ENCODE data around the gene KCNJ18.
"Not testable (repeated sequence)": the region's sequence is repeated elsewhere in the genome, so short reads cannot be mapped to it uniquely, and the experiment has no call there.

KCNJ18 gene

GRCh38 chr17:21691883-21692703 lies at the start of gene KCNJ18:
KCNJ18 (plus strand) TSS chr17:21692523; CDS start chr17:21702787, 10,264 bp downstream.
- H3K27ac ChIP-seq (ENCODE audit: low read depth in 2 of 2, low read length in 2 of 2); H3K4me3 ChIP-seq (ENCODE audit: low read length in 2 of 2); H3K4me1 ChIP-seq (ENCODE audit: control insufficient read depth in 2 of 2, insufficient read depth in 2 of 2, low read length in 2 of 2); H3K36me3 ChIP-seq (ENCODE audit: control insufficient read depth in 2 of 2, insufficient read depth in 2 of 2, low read length in 2 of 2); H3K9ac ChIP-seq (ENCODE audit: low read depth in 1 of 2, low read length in 2 of 2); H3K9me3 ChIP-seq (ENCODE audit: control insufficient read depth in 2 of 2, low read length in 2 of 2); H3K27me3 ChIP-seq (ENCODE audit: control insufficient read depth in 2 of 2, insufficient read depth in 2 of 2, low read length in 2 of 2): not testable (repeated sequence)

- not testable (repeated sequence) for H3K4me3 ChIP-seq (ENCODE audit: low read length in 2 of 2); H3K27me3 ChIP-seq (ENCODE audit: control insufficient read depth in 2 of 2, insufficient read depth in 2 of 2, low read length in 2 of 2); H3K4me1 ChIP-seq (ENCODE audit: control insufficient read depth in 2 of 2, insufficient read depth in 2 of 2, low read length in 2 of 2); H3K9ac ChIP-seq (ENCODE audit: low read depth in 1 of 2, low read length in 2 of 2); H3K9me3 ChIP-seq (ENCODE audit: control insufficient read depth in 2 of 2, low read length in 2 of 2); H3K36me3 ChIP-seq (ENCODE audit: control insufficient read depth in 2 of 2, insufficient read depth in 2 of 2, low read length in 2 of 2); H3K27ac ChIP-seq (ENCODE audit: low read depth in 2 of 2, low read length in 2 of 2)
These were observed 44.2 kb upstream of the KCNJ18 start for GRCh38 chr17:21648125-21648524.

GRCh38 chr17:21650043-21650442 lies 42.3 kb upstream of the KCNJ18 start:
- H3K27ac ChIP-seq (ENCODE audit: low read depth in 2 of 2, low read length in 2 of 2); H3K9ac ChIP-seq (ENCODE audit: low read depth in 1 of 2, low read length in 2 of 2); H3K4me1 ChIP-seq (ENCODE audit: control insufficient read depth in 2 of 2, insufficient read depth in 2 of 2, low read length in 2 of 2); H3K9me3 ChIP-seq (ENCODE audit: control insufficient read depth in 2 of 2, low read length in 2 of 2); H3K36me3 ChIP-seq (ENCODE audit: control insufficient read depth in 2 of 2, insufficient read depth in 2 of 2, low read length in 2 of 2); H3K4me3 ChIP-seq (ENCODE audit: low read length in 2 of 2); H3K27me3 ChIP-seq (ENCODE audit: control insufficient read depth in 2 of 2, insufficient read depth in 2 of 2, low read length in 2 of 2): not testable (repeated sequence)

- H3K27ac ChIP-seq (ENCODE audit: low read depth in 2 of 2, low read length in 2 of 2), result not testable (repeated sequence)
These were observed 40.3 kb upstream of the KCNJ18 start for GRCh38 chr17:21652049-21652448.

GRCh38 chr17:21653211-21653610 lies 39.1 kb upstream of the KCNJ18 start:
- not testable (repeated sequence) for H3K9ac ChIP-seq (ENCODE audit: low read depth in 1 of 2, low read length in 2 of 2); H3K36me3 ChIP-seq (ENCODE audit: control insufficient read depth in 2 of 2, insufficient read depth in 2 of 2, low read length in 2 of 2); H3K4me3 ChIP-seq (ENCODE audit: low read length in 2 of 2); H3K4me1 ChIP-seq (ENCODE audit: control insufficient read depth in 2 of 2, insufficient read depth in 2 of 2, low read length in 2 of 2); H3K9me3 ChIP-seq (ENCODE audit: control insufficient read depth in 2 of 2, low read length in 2 of 2); H3K27me3 ChIP-seq (ENCODE audit: control insufficient read depth in 2 of 2, insufficient read depth in 2 of 2, low read length in 2 of 2); H3K27ac ChIP-seq (ENCODE audit: low read depth in 2 of 2, low read length in 2 of 2)

More at GRCh38 chr17:21652049-21652448, 40.3 kb upstream of the KCNJ18 start:
- H3K27me3 ChIP-seq (ENCODE audit: control insufficient read depth in 2 of 2, insufficient read depth in 2 of 2, low read length in 2 of 2); H3K9ac ChIP-seq (ENCODE audit: low read depth in 1 of 2, low read length in 2 of 2); H3K4me3 ChIP-seq (ENCODE audit: low read length in 2 of 2); H3K9me3 ChIP-seq (ENCODE audit: control insufficient read depth in 2 of 2, low read length in 2 of 2); H3K4me1 ChIP-seq (ENCODE audit: control insufficient read depth in 2 of 2, insufficient read depth in 2 of 2, low read length in 2 of 2); H3K36me3 ChIP-seq (ENCODE audit: control insufficient read depth in 2 of 2, insufficient read depth in 2 of 2, low read length in 2 of 2): not testable (repeated sequence)

- not testable (repeated sequence) for H3K36me3 ChIP-seq (ENCODE audit: control insufficient read depth in 2 of 2, insufficient read depth in 2 of 2, low read length in 2 of 2); H3K9me3 ChIP-seq (ENCODE audit: control insufficient read depth in 2 of 2, low read length in 2 of 2); H3K27me3 ChIP-seq (ENCODE audit: control insufficient read depth in 2 of 2, insufficient read depth in 2 of 2, low read length in 2 of 2); H3K4me3 ChIP-seq (ENCODE audit: low read length in 2 of 2); H3K27ac ChIP-seq (ENCODE audit: low read depth in 2 of 2, low read length in 2 of 2); H3K9ac ChIP-seq (ENCODE audit: low read depth in 1 of 2, low read length in 2 of 2); H3K4me1 ChIP-seq (ENCODE audit: control insufficient read depth in 2 of 2, insufficient read depth in 2 of 2, low read length in 2 of 2)
These were observed 35.6 kb upstream of the KCNJ18 start for GRCh38 chr17:21656518-21657309.

- H3K9me3 ChIP-seq (ENCODE audit: control insufficient read depth in 2 of 2, low read length in 2 of 2); H3K9ac ChIP-seq (ENCODE audit: low read depth in 1 of 2, low read length in 2 of 2); H3K27ac ChIP-seq (ENCODE audit: low read depth in 2 of 2, low read length in 2 of 2); H3K4me3 ChIP-seq (ENCODE audit: low read length in 2 of 2); H3K27me3 ChIP-seq (ENCODE audit: control insufficient read depth in 2 of 2, insufficient read depth in 2 of 2, low read length in 2 of 2); H3K4me1 ChIP-seq (ENCODE audit: control insufficient read depth in 2 of 2, insufficient read depth in 2 of 2, low read length in 2 of 2); H3K36me3 ChIP-seq (ENCODE audit: control insufficient read depth in 2 of 2, insufficient read depth in 2 of 2, low read length in 2 of 2): not testable (repeated sequence)
These were observed 32.7 kb upstream of the KCNJ18 start for GRCh38 chr17:21659635-21660034.

- H3K36me3 ChIP-seq (ENCODE audit: control insufficient read depth in 2 of 2, insufficient read depth in 2 of 2, low read length in 2 of 2); H3K4me1 ChIP-seq (ENCODE audit: control insufficient read depth in 2 of 2, insufficient read depth in 2 of 2, low read length in 2 of 2); H3K27me3 ChIP-seq (ENCODE audit: control insufficient read depth in 2 of 2, insufficient read depth in 2 of 2, low read length in 2 of 2); H3K9me3 ChIP-seq (ENCODE audit: control insufficient read depth in 2 of 2, low read length in 2 of 2); H3K27ac ChIP-seq (ENCODE audit: low read depth in 2 of 2, low read length in 2 of 2); H3K4me3 ChIP-seq (ENCODE audit: low read length in 2 of 2); H3K9ac ChIP-seq (ENCODE audit: low read depth in 1 of 2, low read length in 2 of 2): not testable (repeated sequence)
These were observed 30.9 kb upstream of the KCNJ18 start for GRCh38 chr17:21661455-21661854.

GRCh38 chr17:21663166-21663565 lies 29.2 kb upstream of the KCNJ18 start:
- H3K27ac ChIP-seq (ENCODE audit: low read depth in 2 of 2, low read length in 2 of 2); H3K9ac ChIP-seq (ENCODE audit: low read depth in 1 of 2, low read length in 2 of 2); H3K9me3 ChIP-seq (ENCODE audit: control insufficient read depth in 2 of 2, low read length in 2 of 2); H3K36me3 ChIP-seq (ENCODE audit: control insufficient read depth in 2 of 2, insufficient read depth in 2 of 2, low read length in 2 of 2); H3K4me3 ChIP-seq (ENCODE audit: low read length in 2 of 2); H3K27me3 ChIP-seq (ENCODE audit: control insufficient read depth in 2 of 2, insufficient read depth in 2 of 2, low read length in 2 of 2); H3K4me1 ChIP-seq (ENCODE audit: control insufficient read depth in 2 of 2, insufficient read depth in 2 of 2, low read length in 2 of 2): not testable (repeated sequence)

- not testable (repeated sequence) for H3K4me3 ChIP-seq (ENCODE audit: low read length in 2 of 2)
These were observed 28.5 kb upstream of the KCNJ18 start for GRCh38 chr17:21663614-21664474.

More at GRCh38 chr17:21663614-21664474, 28.5 kb upstream of the KCNJ18 start:
- H3K27ac ChIP-seq (ENCODE audit: low read depth in 2 of 2, low read length in 2 of 2); H3K4me1 ChIP-seq (ENCODE audit: control insufficient read depth in 2 of 2, insufficient read depth in 2 of 2, low read length in 2 of 2); H3K27me3 ChIP-seq (ENCODE audit: control insufficient read depth in 2 of 2, insufficient read depth in 2 of 2, low read length in 2 of 2); H3K9ac ChIP-seq (ENCODE audit: low read depth in 1 of 2, low read length in 2 of 2); H3K9me3 ChIP-seq (ENCODE audit: control insufficient read depth in 2 of 2, low read length in 2 of 2); H3K36me3 ChIP-seq (ENCODE audit: control insufficient read depth in 2 of 2, insufficient read depth in 2 of 2, low read length in 2 of 2): not testable (repeated sequence)

Measured in mucosa of rectum (tissue), 2 donors.